Testis (tissue), 3 donors: ENCODE data around the gene TIA1. TPM values are rescaled to one million over a fixed set of nuclear protein-coding genes. Genes with fewer than 3 reads are reported as not detected.
"Not testable (repeated sequence)": the region's sequence is repeated elsewhere in the genome, so short reads cannot be mapped to it uniquely, and the experiment has no call there.

Experiments
- DNase-seq: peaks from one replicate; pipeline ENCODE4 v3.0.0-alpha.2; 2019
- H3K27ac ChIP-seq, 2 donors: fragments of 200-600 bp; sonication (generic); one replicate each; pipeline ENCODE4 v1.5.1; 2019
- H3K27me3 ChIP-seq: fragments of 200-600 bp; sonication (generic); one replicate; pipeline ENCODE4 v1.5.1; 2019
- H3K36me3 ChIP-seq: fragments of 200-600 bp; sonication (generic); one replicate; pipeline ENCODE4 v1.5.1; 2017; ENCODE audit warnings: low read depth; ENCODE audit errors: missing control alignments
- H3K4me1 ChIP-seq: fragments of 200-600 bp; sonication (generic); one replicate; pipeline ENCODE4 v1.5.1; 2019
- H3K4me3 ChIP-seq, 2 donors: fragments of 200-600 bp; sonication (generic); one replicate each; pipeline ENCODE4 v1.5.1; 2017 to 2019
- H3K9me3 ChIP-seq: fragments of 200-600 bp; sonication (generic); one replicate; pipeline ENCODE4 v1.5.1; 2017
- CTCF ChIP-seq, 3 experiments: fragments of 450-650 bp in 2 of 3; fragments of 200-600 bp in 1 of 3; sonication (generic) in 1 of 3; IDR thresholded peaks; one replicate each; pipeline ENCODE4 v1.5.1; 2016 to 2019; ENCODE audit warnings: antibody characterized with exemption in 3 of 3, mild to moderate bottlenecking in 2 of 3, moderate library complexity in 1 of 3
- POLR2A ChIP-seq: fragments of 450-650 bp; IDR thresholded peaks from one replicate; pipeline ENCODE4 v1.6.1; 2017; ENCODE audit warnings: antibody characterized with exemption, mild to moderate bottlenecking, moderate library complexity
- WGBS, 2 donors: methylation state at CpG; one replicate each; pipeline ENCODE4 v1.1.5; 2018; 5-methylcytosine and 5-hydroxymethylcytosine counted together
- intact Hi-C: fragments of 100-400 bp; cut with DNase I; formaldehyde crosslinking; loops from one replicate; pipeline ENCODE4 v1.15.1; 2023; ENCODE audit warnings: low total_unique reads
- polyA plus RNA-seq: library from polyadenylated mRNA; stranded (reverse); fragments of 350-450 nt; fragmentation: Illumina TruSeq; extraction: RNeasy Lipid Tissue Mini Kit (QIAGEN cat#74804); gene quantifications from one replicate; pipeline ENCODE4 v1.2.3, GENCODE V29; 2014; ENCODE audit warnings: low read depth, low replicate concordance; ENCODE audit not compliant: insufficient read depth
- total RNA-seq, 2 donors: library from RNA; depleted of rRNA; stranded (reverse); fragments of >200 nt; gene quantifications; one replicate each; pipeline ENCODE4 v1.2.3, GENCODE V29; 2016

TIA1 gene
- total and polyA plus RNA-seq, 3 donors from 2014 or later: 57.7 to 89.9 (median 89.4) TPM

- 65 to 79% methylated on average over 4 of the region's 4 CpGs for WGBS, 2 donors
- no peak for DNase-seq
- Histone ChIP-seq H3K4me1 (peaks cover 12% of the 10 kb centered on the region), H3K4me3 (no peak overlapping the region), H3K36me3 (no peaks in the 10 kb centered on the region), H3K9me3 (no peaks in the 10 kb centered on the region), H3K27me3 (no peaks in the 10 kb centered on the region), H3K27ac (no peak overlapping the region)
- TF ChIP-seq CTCF (IDR thresholded peaks at IDR 0.05): no peak
- TF ChIP-seq POLR2A: no peak
- intact Hi-C loops: no loop called here
Observed at GRCh38 chr2:70242552-70242951, 5.9 kb downstream of the TIA1 start.

GRCh38 chr2:70241340-70241739 lies 7.1 kb downstream of the TIA1 start:
- Histone ChIP-seq H3K4me3 (no peak overlapping the region), H3K27me3 (no peaks in the 10 kb centered on the region), H3K27ac (no peak overlapping the region), H3K4me1 (peaks cover 7% of the 10 kb centered on the region), H3K36me3 (no peaks in the 10 kb centered on the region), H3K9me3 (no peaks in the 10 kb centered on the region)
- intact Hi-C loops: no loop called here
- DNase-seq: no peak
- TF ChIP-seq CTCF (IDR thresholded peaks at IDR 0.05) (no peak), POLR2A (no peak)
- WGBS, 2 donors: 91 to 94% methylated on average over 8 of the region's 8 CpGs

GRCh38 chr2:70240599-70240998 lies 7.8 kb downstream of the TIA1 start:
- no peak overlapping the region for H3K4me3 ChIP-seq
- no peaks in the 10 kb centered on the region for H3K36me3 ChIP-seq
- intact Hi-C loops: no loop called here
- WGBS, 2 donors: 89 to 92% methylated on average over 3 of the region's 3 CpGs
- no peaks in the 10 kb centered on the region for H3K9me3 ChIP-seq
- no peak for DNase-seq
- no peaks in the 10 kb centered on the region for H3K27me3 ChIP-seq
- no peak overlapping the region for H3K27ac ChIP-seq
- H3K4me1 ChIP-seq: no peaks in the 10 kb centered on the region
- TF ChIP-seq POLR2A: no peak
- no peak for TF ChIP-seq CTCF (IDR thresholded peaks at IDR 0.05)

- Histone ChIP-seq H3K27me3 (no peaks in the 10 kb centered on the region), H3K27ac (no peak overlapping the region), H3K4me3 (no peak overlapping the region), H3K36me3 (no peaks in the 10 kb centered on the region), H3K9me3 (no peaks in the 10 kb centered on the region), H3K4me1 (no peaks in the 10 kb centered on the region)
- intact Hi-C loops: no loop called here
- DNase-seq: no peak
- 69 to 72% methylated on average over 3 of the region's 3 CpGs for WGBS, 2 donors
- TF ChIP-seq CTCF (IDR thresholded peaks at IDR 0.05): no peak
- TF ChIP-seq POLR2A: no peak
Observed at GRCh38 chr2:70233926-70234325, 14.5 kb downstream of the TIA1 start.

- Histone ChIP-seq H3K36me3 (no peaks in the 10 kb centered on the region), H3K9me3 (no peaks in the 10 kb centered on the region), H3K4me1 (no peaks in the 10 kb centered on the region), H3K4me3 (no peak overlapping the region), H3K27me3 (no peaks in the 10 kb centered on the region), H3K27ac (no peak overlapping the region)
- TF ChIP-seq CTCF (IDR thresholded peaks at IDR 0.05) (no peak), POLR2A (no peak)
- WGBS, 2 donors: 85 to 90% methylated on average over 2 of the region's 2 CpGs
- no peak for DNase-seq
- intact Hi-C loops: no loop called here
Observed at GRCh38 chr2:70226781-70227180, 21.6 kb downstream of the TIA1 start.

GRCh38 chr2:70223305-70223704 lies 25.1 kb downstream of the TIA1 start:
- H3K27ac ChIP-seq, H3K4me1 ChIP-seq, DNase-seq, H3K9me3 ChIP-seq, intact Hi-C loops, H3K36me3 ChIP-seq, H3K4me3 ChIP-seq, H3K27me3 ChIP-seq: not testable (repeated sequence)
- WGBS, 2 donors: 96 to 97% methylated on average over 3 of the region's 3 CpGs
